ENCODE data around the gene PRMT3.
"Not testable (repeated sequence)": the region's sequence is repeated elsewhere in the genome, so short reads cannot be mapped to it uniquely, and the experiment has no call there.

PRMT3 gene

DNA sequence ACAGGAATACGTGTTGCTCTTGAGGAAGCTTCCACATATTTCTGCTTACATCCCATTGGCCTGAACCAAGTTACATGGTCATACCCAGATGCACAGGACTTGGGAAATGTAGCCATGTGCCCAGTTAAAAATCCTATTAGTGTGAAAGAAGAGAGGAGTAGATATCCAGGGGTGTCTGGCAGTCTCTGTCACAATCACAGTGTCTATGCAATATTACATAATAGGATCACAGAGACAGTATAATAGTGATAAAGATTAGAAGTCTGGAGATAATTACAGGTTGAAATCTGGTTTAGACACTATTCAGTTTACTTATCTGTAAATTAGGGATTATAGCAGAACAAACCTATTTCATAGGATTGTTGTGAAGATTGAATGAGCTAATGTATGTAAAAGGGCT is 149.3 kb downstream of the PRMT3 start:
- H3K36me3 ChIP-seq (ENCODE audit: insufficient read depth, low read length) = no peaks in the 10 kb centered on the region
- no peaks in the 10 kb centered on the region for H3K4me1 ChIP-seq (ENCODE audit: insufficient read depth, low read length)
- no peak overlapping the region for H3K9ac ChIP-seq (ENCODE audit: low read depth, low read length)
- H3K9me3 ChIP-seq (ENCODE audit: control insufficient read depth, insufficient read depth, low read length) = no peaks in the 10 kb centered on the region; the same call in 1 of the 2 replicates

- Histone ChIP-seq H3K4me1 (ENCODE audit: insufficient read depth, low read length) (peaks cover 5% of the 10 kb centered on the region; the same call in 1 of the 2 replicates), H3K36me3 (ENCODE audit: insufficient read depth, low read length) (no peaks in the 10 kb centered on the region), H3K9ac (ENCODE audit: low read depth, low read length) (no peak overlapping the region), H3K9me3 (ENCODE audit: control insufficient read depth, insufficient read depth, low read length) (no peaks in the 10 kb centered on the region; the same call in 1 of the 2 replicates)
Observed at GRCh38 chr11:20541503-20541902, 154.0 kb downstream of the PRMT3 start.

DNA sequence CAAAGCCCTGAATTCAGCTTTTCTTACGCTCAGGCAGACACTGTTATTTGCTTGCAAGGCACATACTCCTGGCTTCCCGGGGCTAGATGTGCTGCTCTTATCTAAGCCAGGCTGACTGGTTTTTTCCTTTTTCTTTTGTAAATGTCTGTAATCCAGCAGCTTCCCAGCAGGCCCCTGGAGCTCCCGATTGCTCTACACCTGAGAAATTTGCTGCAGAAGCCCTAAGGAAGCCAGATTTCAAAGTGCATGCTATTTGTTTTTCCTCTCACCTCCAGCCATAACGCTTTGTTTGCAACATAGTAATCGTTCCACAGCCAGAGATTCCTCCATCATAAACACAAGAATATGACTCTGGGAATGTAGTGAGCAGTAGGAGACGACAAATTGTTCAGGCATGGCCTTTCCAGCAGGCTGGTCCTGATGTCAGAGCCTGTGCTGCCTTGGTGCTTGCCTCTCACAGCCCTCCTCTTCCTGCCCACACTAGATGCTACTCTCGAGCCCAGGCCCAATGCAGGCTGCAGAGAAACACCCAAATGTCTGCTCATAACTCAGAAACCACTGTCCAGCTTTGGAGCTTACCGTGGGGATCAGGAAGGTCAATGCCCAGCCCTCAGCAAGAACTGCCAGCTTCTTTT is 157.2 kb downstream of the PRMT3 start:
- no peaks in the 10 kb centered on the region for H3K36me3 ChIP-seq (ENCODE audit: insufficient read depth, low read length)
- no peak overlapping the region for H3K9ac ChIP-seq (ENCODE audit: low read depth, low read length)

GRCh38 chr11:20547411-20547810 is 159.9 kb downstream of the PRMT3 start:
- Histone ChIP-seq H3K36me3 (ENCODE audit: insufficient read depth, low read length) (no peaks in the 10 kb centered on the region), H3K4me1 (ENCODE audit: insufficient read depth, low read length) (peaks cover 5% of the 10 kb centered on the region; the same call in 1 of the 2 replicates), H3K9me3 (ENCODE audit: control insufficient read depth, insufficient read depth, low read length) (no peaks in the 10 kb centered on the region), H3K9ac (ENCODE audit: low read depth, low read length) (no peak overlapping the region)

More for the DNA sequence above, 157.2 kb downstream of the PRMT3 start:
- H3K9me3 ChIP-seq (ENCODE audit: control insufficient read depth, insufficient read depth, low read length) = no peaks in the 10 kb centered on the region
- H3K4me1 ChIP-seq (ENCODE audit: insufficient read depth, low read length) = peaks cover 5% of the 10 kb centered on the region; the same call in 1 of the 2 replicates

DNA sequence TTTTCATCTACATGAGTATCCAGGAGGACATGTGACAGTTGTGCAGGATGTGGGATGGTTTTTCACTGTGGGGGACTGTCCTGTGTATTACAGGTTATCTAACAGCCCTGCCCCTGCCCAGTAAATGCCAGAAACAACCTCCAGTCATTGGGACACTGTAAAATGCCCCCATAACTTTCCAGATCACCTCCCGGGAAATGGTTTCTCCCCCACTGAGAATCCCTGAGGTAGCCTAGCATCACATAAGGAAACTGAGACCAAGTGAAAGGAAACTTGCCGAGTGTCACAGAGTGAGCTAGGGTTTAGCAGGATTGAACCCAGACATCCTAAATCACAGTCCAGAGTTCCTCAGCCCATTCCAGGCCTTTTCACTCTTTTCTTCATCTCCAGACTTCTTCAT is 163.6 kb downstream of the PRMT3 start:
- H3K9me3 ChIP-seq (ENCODE audit: control insufficient read depth, insufficient read depth, low read length) = peaks cover 2% of the 10 kb centered on the region
- H3K9ac ChIP-seq (ENCODE audit: low read depth, low read length) = no peak overlapping the region
- no peaks in the 10 kb centered on the region for H3K4me1 ChIP-seq (ENCODE audit: insufficient read depth, low read length)
- no peaks in the 10 kb centered on the region for H3K36me3 ChIP-seq (ENCODE audit: insufficient read depth, low read length)

DNA sequence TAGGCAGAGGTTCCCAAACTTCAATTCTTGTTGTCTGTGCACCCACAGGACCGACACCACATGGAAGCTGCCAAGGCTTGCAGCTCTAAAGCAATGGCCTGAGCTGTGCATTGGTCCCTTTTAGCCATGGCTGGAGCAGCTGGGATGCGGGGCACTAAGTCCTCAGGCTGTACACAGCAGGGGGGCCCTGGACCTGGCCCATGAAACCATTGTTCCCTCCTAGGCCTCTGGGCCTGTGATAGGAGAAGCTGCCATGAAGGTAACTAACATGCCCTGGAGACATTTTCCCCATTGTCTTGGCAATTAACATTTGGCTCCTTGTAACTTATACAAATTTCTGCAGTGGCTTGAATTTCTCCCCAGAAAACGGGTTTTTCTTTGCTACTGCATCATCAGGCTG is 168.3 kb downstream of the PRMT3 start:
- H3K4me1 ChIP-seq (ENCODE audit: insufficient read depth, low read length) = no peaks in the 10 kb centered on the region
- H3K9ac ChIP-seq (ENCODE audit: low read depth, low read length) = no peak overlapping the region
- peaks cover 7% of the 10 kb centered on the region for H3K9me3 ChIP-seq (ENCODE audit: control insufficient read depth, insufficient read depth, low read length)
- H3K36me3 ChIP-seq (ENCODE audit: insufficient read depth, low read length) = no peaks in the 10 kb centered on the region

DNA sequence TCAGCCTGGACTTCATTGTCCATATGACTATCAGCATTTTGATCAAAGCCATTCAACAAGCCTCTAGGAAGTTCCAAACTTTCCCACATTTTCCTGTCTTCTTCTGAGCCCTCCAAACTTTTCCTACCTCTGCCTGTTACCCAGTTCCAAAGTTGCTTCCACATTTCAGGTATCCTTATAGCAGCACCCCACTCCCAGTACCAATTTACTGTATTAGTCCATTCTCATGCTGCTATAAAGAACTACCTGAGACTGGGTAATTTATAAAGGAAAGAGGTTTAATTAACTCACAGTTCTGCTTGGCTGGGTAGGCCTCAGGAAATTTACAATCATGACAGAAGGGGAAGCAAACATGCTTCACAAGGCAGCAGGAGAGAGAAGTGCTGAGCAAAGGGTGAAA is 168.9 kb downstream of the PRMT3 start:
- not testable (repeated sequence) for H3K9me3 ChIP-seq (ENCODE audit: control insufficient read depth, insufficient read depth, low read length); H3K9ac ChIP-seq (ENCODE audit: low read depth, low read length); H3K36me3 ChIP-seq (ENCODE audit: insufficient read depth, low read length); H3K4me1 ChIP-seq (ENCODE audit: insufficient read depth, low read length)

- H3K9ac ChIP-seq (ENCODE audit: low read depth, low read length) = no peak overlapping the region
- peaks cover 7% of the 10 kb centered on the region for H3K9me3 ChIP-seq (ENCODE audit: control insufficient read depth, insufficient read depth, low read length)
- H3K36me3 ChIP-seq (ENCODE audit: insufficient read depth, low read length) = no peaks in the 10 kb centered on the region
Observed at GRCh38 chr11:20558741-20559140, 171.2 kb downstream of the PRMT3 start.

More at GRCh38 chr11:20558741-20559140, 171.2 kb downstream of the PRMT3 start:
- no peaks in the 10 kb centered on the region for H3K4me1 ChIP-seq (ENCODE audit: insufficient read depth, low read length)

Measured in ES-I3 (cell line).